IMR-90 (cell line): ENCODE results near the gene EZR. TPM values are rescaled to one million over a fixed set of nuclear protein-coding genes. Genes with fewer than 3 reads are reported as not detected.

Source experiments
- ATAC-seq: fragments of 200-7000 bp; cut with Tn5 transposase; 2 replicates; pipeline ENCODE4 v1.9.1; 2020; ENCODE audit warnings: low read depth, mild to moderate bottlenecking, moderate library complexity
- BruUV-seq: library from RNA; stranded (reverse); fragments of 400-500 nt; replicated peaks from 2 replicates; lab custom pipeline; 2021; lab: Mats Ljungman, UMichigan
- CTCF ChIA-PET: fragments of 300-600 bp; formaldehyde crosslinking; extraction: SDS; loops from one replicate; lab custom pipeline; 2021; ENCODE audit warnings: antibody characterized with exemption; lab: Yijun Ruan, JAX
- POLR2A ChIA-PET: fragments of 300-600 bp; sonication (Branson Sonifier 250); formaldehyde crosslinking; loops from one replicate; lab custom pipeline; 2022; ENCODE audit warnings: antibody characterized with exemption; ENCODE audit not compliant: unreplicated experiment; lab: Charles Lee
- DNase-seq: peaks from one replicate; pipeline ENCODE4 v3.0.0; 2013
- H2AFZ ChIP-seq: replicated peaks from 2 replicates; pipeline ENCODE3; 2013; ENCODE audit warnings: low read length, mild to moderate bottlenecking; ENCODE audit not compliant: poor library complexity
- H2AK5ac ChIP-seq: 2 replicates; pipeline ENCODE4 v1.6.1; 2013; ENCODE audit warnings: low read depth, low read length, inconsistent platforms
- H2AK9ac ChIP-seq: replicated peaks from 2 replicates; pipeline ENCODE3; 2013; ENCODE audit warnings: mild to moderate bottlenecking, low read depth, low read length, moderate library complexity; ENCODE audit not compliant: poor library complexity
- H2BK120ac ChIP-seq: 2 replicates; pipeline ENCODE4 v1.6.1; 2013; ENCODE audit warnings: low read depth, low read length, inconsistent platforms
- H2BK15ac ChIP-seq: 3 replicates; pipeline ENCODE4 v1.6.1; 2013; ENCODE audit warnings: low read depth, low read length, inconsistent platforms
- H2BK20ac ChIP-seq: 2 replicates; pipeline ENCODE4 v1.6.1; 2013; ENCODE audit warnings: low read depth, mild to moderate bottlenecking, inconsistent platforms, low read length, moderate library complexity
- H2BK5ac ChIP-seq: 2 replicates; pipeline ENCODE4 v1.6.1; 2013; ENCODE audit warnings: mild to moderate bottlenecking, low read depth, low read length, inconsistent platforms; ENCODE audit not compliant: poor library complexity, severe bottlenecking
- H3K14ac ChIP-seq: replicated peaks from 2 replicates; pipeline ENCODE4 v1.6.1; 2013; ENCODE audit warnings: low read depth, low read length, inconsistent platforms
- H3K18ac ChIP-seq: 2 replicates; pipeline ENCODE4 v1.6.1; 2013; ENCODE audit warnings: low read depth, low read length, control low read depth
- H3K23ac ChIP-seq: 2 replicates; pipeline ENCODE4 v1.6.1; 2013; ENCODE audit warnings: low read depth, low read length, inconsistent platforms
- H3K27ac ChIP-seq: 2 replicates; pipeline ENCODE4 v1.5.1; 2013; ENCODE audit warnings: mild to moderate bottlenecking, control low read depth, low read length; ENCODE audit not compliant: insufficient read depth
- H3K27me3 ChIP-seq: 2 replicates; pipeline ENCODE4 v1.6.1; 2013; ENCODE audit warnings: low read length; ENCODE audit not compliant: control insufficient read depth, insufficient read depth
- H3K36me3 ChIP-seq: 2 replicates; pipeline ENCODE4 v1.6.1; 2013; ENCODE audit warnings: low read length, mixed read lengths; ENCODE audit not compliant: control insufficient read depth, insufficient read depth
- H3K4ac ChIP-seq: 2 replicates; pipeline ENCODE4 v1.6.1; 2013; ENCODE audit warnings: low read depth, low read length, inconsistent platforms
- H3K4me1 ChIP-seq: 2 replicates; pipeline ENCODE4 v1.6.1; 2013; ENCODE audit warnings: low read length, mixed read lengths; ENCODE audit not compliant: control insufficient read depth, insufficient read depth
- H3K4me2 ChIP-seq: 2 replicates; pipeline ENCODE4 v1.6.1; 2013; ENCODE audit warnings: low read depth, mild to moderate bottlenecking, control low read depth, low read length, moderate library complexity
- H3K4me3 ChIP-seq: 2 replicates; pipeline ENCODE4 v1.5.1; 2013; ENCODE audit warnings: low read depth, mild to moderate bottlenecking, control low read depth, low read length, moderate library complexity; ENCODE audit not compliant: insufficient read depth
- H3K56ac ChIP-seq: 2 replicates; pipeline ENCODE4 v1.6.1; 2013; ENCODE audit warnings: low read length, inconsistent platforms; ENCODE audit not compliant: insufficient read depth; ENCODE audit errors: extremely low read depth
- H3K79me1 ChIP-seq, 2 experiments: 2 replicates each; pipeline ENCODE4 v1.6.1; 2013; ENCODE audit warnings: low read length in 2 of 2, inconsistent platforms in 1 of 2, low read depth in 1 of 2
- H3K9ac ChIP-seq: 2 replicates; pipeline ENCODE4 v1.6.1; 2013; ENCODE audit warnings: low read depth, low read length, control low read depth
- H3K9me1 ChIP-seq: 2 replicates; pipeline ENCODE4 v1.6.1; 2013; ENCODE audit warnings: low read length, inconsistent platforms; ENCODE audit not compliant: insufficient read depth
- H3K9me3 ChIP-seq: 2 replicates; pipeline ENCODE4 v1.6.1; 2013; ENCODE audit warnings: low read length; ENCODE audit not compliant: control insufficient read depth, insufficient read depth
- H4K20me1 ChIP-seq: 2 replicates; pipeline ENCODE4 v1.6.1; 2013; ENCODE audit warnings: low read length, inconsistent platforms; ENCODE audit not compliant: insufficient read depth
- H4K5ac ChIP-seq: 2 replicates; pipeline ENCODE4 v1.6.1; 2013; ENCODE audit warnings: mild to moderate bottlenecking, low read depth, low read length, control low read depth
- H4K8ac ChIP-seq, 2 experiments: 2 replicates each; pipeline ENCODE4 v1.6.1; 2013; ENCODE audit warnings: low read depth in 2 of 2, low read length in 2 of 2, control low read depth in 1 of 2, inconsistent platforms in 1 of 2
- H4K91ac ChIP-seq: 2 replicates; pipeline ENCODE4 v1.6.1; 2013; ENCODE audit warnings: low read depth, low read length, inconsistent platforms; ENCODE audit not compliant: insufficient read depth
- BHLHE40 ChIP-seq: fragments of 150-350 bp; IDR thresholded peaks from 2 replicates; pipeline ENCODE4 v1.6.1; 2016; ENCODE audit warnings: mild to moderate bottlenecking, low read depth, low read length
- MAZ ChIP-seq: IDR thresholded peaks from 2 replicates; pipeline ENCODE4 v1.6.1; 2012; ENCODE audit warnings: low read depth, mild to moderate bottlenecking, low read length, improper control_type of control experiment, moderate library complexity, borderline replicate concordance
- MXI1 ChIP-seq: IDR thresholded peaks from 2 replicates; pipeline ENCODE4 v1.6.1; 2012; ENCODE audit warnings: low read depth, mild to moderate bottlenecking, low read length, moderate library complexity, borderline replicate concordance
- POLR2A ChIP-seq: IDR thresholded peaks from 2 replicates; pipeline ENCODE4 v1.6.1; 2012; ENCODE audit warnings: mild to moderate bottlenecking, low read depth, low read length
- RAD21 ChIP-seq: IDR thresholded peaks from 2 replicates; pipeline ENCODE4 v1.6.1; 2012; ENCODE audit warnings: low read length, improper control_type of control experiment
- RCOR1 ChIP-seq: IDR thresholded peaks from 2 replicates; pipeline ENCODE4 v1.6.1; 2012; ENCODE audit warnings: mild to moderate bottlenecking, low read length, improper control_type of control experiment; ENCODE audit not compliant: insufficient replicate concordance
- WGBS, 2 experiments: methylation state at CpG; one replicate each; pipeline versions ENCODE4 v1.1.5 to v1.1.7; 2013; ENCODE audit warnings: missing lambda C conversion rate in 2 of 2; ENCODE audit not compliant: insufficient read length in 1 of 2; ENCODE audit errors: extremely low coverage in 2 of 2; 5-methylcytosine and 5-hydroxymethylcytosine counted together
- dilution Hi-C: fragments of 300-500 bp; cut with HindIII; formaldehyde crosslinking; loops from one replicate; pipeline ENCODE4 v1.14.3; 2018; ENCODE audit warnings: low sequenced_read_pairs; ENCODE audit not compliant: unreplicated experiment
- in situ Hi-C: fragments of 300-500 bp; cut with MboI; formaldehyde crosslinking; loops from 3 replicates; pipeline ENCODE4 v1.14.3; 2019; ENCODE audit warnings: low sequenced_read_pairs, inconsistent platforms, mixed read lengths
- intact Hi-C: fragments of 100-400 bp; cut with micrococcal nuclease; formaldehyde crosslinking; loops from 2 replicates; pipeline ENCODE4 v1.10.0; 2022
- polyA plus RNA-seq, 3 experiments: library from polyadenylated mRNA; depleted of rRNA; stranded (reverse); fragments of >200 nt; gene quantifications; 2 replicates each; pipeline ENCODE4 v1.2.3, GENCODE V29; 2012; ENCODE audit warnings: low replicate concordance in 1 of 3
- total RNA-seq: library from RNA; depleted of rRNA; stranded (reverse); fragments of >200 nt; gene quantifications from 2 replicates; pipeline ENCODE4 v1.2.3, GENCODE V29; 2012

EZR gene
- total and polyA plus RNA-seq, 2 of the 4 experiments (the other 2 are of a cell fraction): 83.8 to 145 TPM

DNA sequence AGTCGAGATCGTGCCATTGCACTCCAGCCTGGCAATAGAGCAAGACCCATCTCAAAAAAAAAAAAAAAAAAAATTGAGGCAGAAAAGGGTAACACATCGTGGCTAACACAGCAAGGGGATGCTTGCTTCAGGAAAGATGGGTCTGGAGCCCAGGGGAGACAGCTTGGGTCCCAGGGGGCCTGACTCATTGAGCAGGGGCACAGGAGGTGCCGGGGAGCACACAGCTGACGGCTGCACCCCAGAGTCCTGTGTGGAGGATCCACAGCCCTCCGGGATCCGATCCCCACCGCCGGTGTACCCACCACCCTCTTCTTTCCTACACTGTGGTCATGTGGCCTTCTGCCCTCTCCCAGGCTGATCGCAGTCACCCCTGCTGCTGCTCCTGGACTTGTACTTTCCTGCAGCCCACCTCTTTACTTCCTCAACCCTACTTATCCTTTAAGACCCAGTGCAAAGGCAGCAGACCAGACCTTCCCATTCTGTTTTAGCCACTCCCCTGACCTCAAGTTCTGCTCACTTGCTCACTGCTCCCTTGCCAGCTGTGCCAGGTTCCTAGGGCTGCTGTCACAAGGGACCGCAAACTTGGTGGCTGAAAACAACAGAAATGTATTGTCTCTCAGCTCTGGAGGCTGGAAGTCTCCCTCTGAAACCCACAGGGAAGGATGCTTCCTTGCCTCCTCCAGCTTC lies 17.6 kb upstream of the EZR start:
- H3K9me3 ChIP-seq: no peaks in the 10 kb centered on the region
- no peak overlapping the region for H4K8ac ChIP-seq
- H2AFZ ChIP-seq: no peak overlapping the region
- H3K4me3 ChIP-seq: no peak overlapping the region
- no peaks in the 10 kb centered on the region for H3K9me1 ChIP-seq
- H2BK15ac ChIP-seq: no peak overlapping the region
- H3K18ac ChIP-seq: no peak overlapping the region
- intact Hi-C loops (no loop called here), in situ Hi-C loops (no loop called here), dilution Hi-C loops (no loop called here)
- no peak overlapping the region for H2BK120ac ChIP-seq
- no TSS peak for BruUV-seq
- H3K23ac ChIP-seq: no peak overlapping the region
- no peak overlapping the region for H2AK5ac ChIP-seq
- TF ChIP-seq MAZ (no peak), BHLHE40 (no peak), POLR2A (no peak), RCOR1 (no peak), MXI1 (no peak), RAD21 (no peak)
- H2AK9ac ChIP-seq: peak overlapping the region; percentile 28
- H3K4ac ChIP-seq: no peak overlapping the region
- H2BK20ac ChIP-seq: no peak overlapping the region
- H3K4me1 ChIP-seq: no peaks in the 10 kb centered on the region; the same call in 1 of the 2 replicates
- H2BK5ac ChIP-seq: no peak overlapping the region
- no peaks in the 10 kb centered on the region for H3K27me3 ChIP-seq
- H3K9ac ChIP-seq: no peak overlapping the region
- POLR2A ChIA-PET: no interaction called here
- DNase-seq (no peak), ATAC-seq (no peak)
- no peaks in the 10 kb centered on the region for H3K36me3 ChIP-seq
- H3K56ac ChIP-seq: no peak overlapping the region
- WGBS, 2 experiments: 95% methylated on average over 2 of the region's 11 CpGs; no CpG with 5 or more reads in 1 of the 2 experiments
- no peaks in the 10 kb centered on the region for H4K20me1 ChIP-seq
- no peak overlapping the region for H4K91ac ChIP-seq
- H3K79me1 ChIP-seq: no peaks in the 10 kb centered on the region
- CTCF ChIA-PET: no interaction called here
- no peak overlapping the region for H3K27ac ChIP-seq
- H3K4me2 ChIP-seq: no peak overlapping the region
- no peak overlapping the region for H4K5ac ChIP-seq
- H3K14ac ChIP-seq: no peak overlapping the region
